Central memory CD4-positive, alpha-beta T cell (primary cell): ENCODE data around the gene CXCL9.

ENCODE experiments used
- DNase-seq: peaks from one replicate; pipeline ENCODE4 v3.0.0; 2022

Gene CXCL9

GRCh38 chr4:75953509-75953908 is 53.8 kb downstream of the CXCL9 start:
- no peak for DNase-seq
